Keratinocyte (primary cell): ENCODE data around the gene SP140.

Experiments
- CTCF ChIP-seq, 3 experiments: IDR thresholded peaks in 1 of 3; conservative IDR thresholded peaks in 1 of 3; optimal IDR thresholded peaks in 1 of 3; 2 replicates in 2 of 3; 3 replicates in 1 of 3; pipeline versions ENCODE3 to v1.5.1; 2011; ENCODE audit warnings: low read length in 3 of 3, mild to moderate bottlenecking in 3 of 3, moderate library complexity in 2 of 3, control low read depth in 1 of 3, inconsistent platforms in 1 of 3; ENCODE audit not compliant: insufficient read depth in 2 of 3; ENCODE audit errors: extremely low read depth in 1 of 3
- EZH2 ChIP-seq: IDR thresholded peaks from one replicate; pipeline ENCODE4 v1.6.1; 2012; ENCODE audit warnings: inconsistent platforms, mild to moderate bottlenecking, low read length, moderate library complexity

GRCh38 chr2:230324503-230324902, 99.0 kb downstream of the SP140 start:
- TF ChIP-seq CTCF (optimal IDR thresholded peaks at IDR 0.05 in 1 of 3, IDR thresholded peaks at IDR 0.05 in 1 of 3, conservative IDR thresholded peaks at IDR 0.05 in 1 of 3; ENCODE audit: extremely low read depth in 1 of 3, insufficient read depth in 2 of 3, low read length in 3 of 3) = no peak
- TF ChIP-seq EZH2 = no peak
